GM12878 (cell line): ENCODE measurements around the gene SASH1. TPM values are rescaled to one million over a fixed set of nuclear protein-coding genes. Genes with fewer than 3 reads are reported as not detected.

ENCODE experiments used
- ATAC-seq: fragments of 200-7000 bp; cut with Tn5 transposase; 3 replicates; pipeline ENCODE4 v1.9.1; 2020; ENCODE audit warnings: mild to moderate bottlenecking, moderate library complexity
- BruUV-seq: library from RNA; stranded (reverse); fragments of 400-500 nt; replicated peaks from 2 replicates; lab custom pipeline; 2021; lab: Mats Ljungman, UMichigan
- CTCF ChIA-PET: fragments of 300-600 bp; sonication (Branson Sonifier 250); formaldehyde crosslinking; extraction: SDS; loops from one replicate; lab custom pipeline; 2021; ENCODE audit warnings: inconsistent platforms; lab: Yijun Ruan, JAX
- POLR2A ChIA-PET: fragments of 350-600 bp; formaldehyde crosslinking; extraction: SDS; loops from one replicate; lab custom pipeline; 2021; ENCODE audit warnings: inconsistent platforms; lab: Charles Lee
- RAD21 ChIA-PET: fragments of 300-600 bp; sonication (Branson Sonifier 250); formaldehyde crosslinking; loops from one replicate; lab custom pipeline; 2023; ENCODE audit warnings: antibody characterized with exemption; ENCODE audit not compliant: unreplicated experiment; lab: Charles Lee
- SMC1A ChIA-PET: fragments of 300-600 bp; sonication (Branson Sonifier 250); formaldehyde crosslinking; loops from one replicate; lab custom pipeline; 2023; ENCODE audit not compliant: unreplicated experiment, uncharacterized antibody; lab: Charles Lee
- DNase-seq: peaks from one replicate; pipeline ENCODE4 v3.0.0-alpha.2; 2011; ENCODE audit warnings: low read depth, low spot score
- FAIRE-seq: peaks from 3 replicates; lab custom pipeline; 2011; peaks lifted over from hg19 to GRCh38; lab: Jason Lieb, UNC
- H2AFZ ChIP-seq: 2 replicates; pipeline ENCODE4 v1.6.0; 2011; ENCODE audit warnings: low read depth, low read length, control low read depth; ENCODE audit not compliant: control insufficient read depth
- H3K27ac ChIP-seq: 2 replicates; pipeline ENCODE4 v1.5.1; 2011; ENCODE audit warnings: control low read depth; ENCODE audit not compliant: control insufficient read depth, insufficient read depth
- H3K27me3 ChIP-seq, 2 experiments: replicated peaks in 1 of 2; 2 replicates each; pipeline versions ENCODE4 v1.6.0 to v1.6.1; 2011; ENCODE audit warnings: low read length in 1 of 2; ENCODE audit not compliant: control insufficient read depth in 2 of 2, insufficient read depth in 2 of 2
- H3K36me3 ChIP-seq, 2 experiments: 2 replicates each; pipeline ENCODE4 v1.5.1; 2011; ENCODE audit warnings: low read length in 1 of 2; ENCODE audit not compliant: control insufficient read depth in 2 of 2, insufficient read depth in 2 of 2
- H3K4me1 ChIP-seq: 2 replicates; pipeline ENCODE4 v1.6.1; 2011; ENCODE audit warnings: mild to moderate bottlenecking, low read length, moderate library complexity, mixed read lengths; ENCODE audit not compliant: control insufficient read depth, insufficient read depth
- H3K4me2 ChIP-seq: 2 replicates; pipeline ENCODE4 v1.6.0; 2011; ENCODE audit warnings: control low read depth; ENCODE audit not compliant: control insufficient read depth, insufficient read depth
- H3K4me3 ChIP-seq: fragments of 200-600 bp; sonication (generic); 2 replicates; pipeline ENCODE4 v1.5.1; 2016
- H3K79me2 ChIP-seq: 2 replicates; pipeline ENCODE4 v1.6.0; 2011; ENCODE audit warnings: low read length; ENCODE audit not compliant: control insufficient read depth, insufficient read depth
- H3K9ac ChIP-seq: 2 replicates; pipeline ENCODE4 v1.8.0; 2011; ENCODE audit warnings: low read length, control low read depth, mixed read lengths; ENCODE audit not compliant: control insufficient read depth, insufficient read depth
- H3K9me3 ChIP-seq: replicated peaks from 3 replicates; pipeline ENCODE4 v1.5.1; 2011; ENCODE audit warnings: mild to moderate bottlenecking, low read length; ENCODE audit not compliant: control insufficient read depth, insufficient read depth
- H4K20me1 ChIP-seq: 2 replicates; pipeline ENCODE4 v1.6.0; 2011; ENCODE audit not compliant: control insufficient read depth, insufficient read depth
- ATF7 ChIP-seq: fragments of 450-650 bp; IDR thresholded peaks from 2 replicates; pipeline ENCODE4 v1.6.1; 2016; ENCODE audit warnings: low read depth, mild to moderate bottlenecking
- CREB1 ChIP-seq: IDR thresholded peaks from 2 replicates; pipeline ENCODE4 v1.6.1; 2012; ENCODE audit warnings: low read depth, mild to moderate bottlenecking, inconsistent platforms
- MEF2B ChIP-seq: fragments of 450-650 bp; IDR thresholded peaks from 2 replicates; pipeline ENCODE4 v1.6.1; 2018; ENCODE audit warnings: mild to moderate bottlenecking, moderate library complexity; ENCODE audit not compliant: partially characterized antibody, poor library complexity, severe bottlenecking
- MYB ChIP-seq: fragments of 150-350 bp; IDR thresholded peaks from 2 replicates; pipeline ENCODE4 v1.6.1; 2014; ENCODE audit warnings: mild to moderate bottlenecking, low read depth, low read length, borderline replicate concordance
- POU2F2 ChIP-seq: IDR thresholded peaks from 3 replicates; pipeline ENCODE4 v1.6.1; 2011; ENCODE audit warnings: low read depth, mild to moderate bottlenecking, low read length, borderline replicate concordance
- RFX5 ChIP-seq: IDR thresholded peaks from 2 replicates; pipeline ENCODE4 v1.6.1; 2011; ENCODE audit warnings: low read depth, low read length, improper control_type of control experiment
- SIX5 ChIP-seq: IDR thresholded peaks from 2 replicates; pipeline ENCODE4 v1.6.1; 2011; ENCODE audit warnings: mild to moderate bottlenecking, low read depth, low read length, moderate library complexity; ENCODE audit not compliant: severe bottlenecking
- WGBS: methylation state at CpG from one replicate; pipeline ENCODE4 v1.1.6; 2016; ENCODE audit warnings: low lambda C conversion rate; ENCODE audit not compliant: insufficient replicate concordance, insufficient coverage; ENCODE audit errors: missing lambda C conversion rate; 5-methylcytosine and 5-hydroxymethylcytosine counted together
- in situ Hi-C: fragments of 300-500 bp; cut with MboI; formaldehyde crosslinking; loops from 9 replicates; pipeline ENCODE4 v1.14.3; 2018; ENCODE audit warnings: mixed read lengths
- intact Hi-C: fragments of 100-400 bp; cut with micrococcal nuclease; formaldehyde crosslinking; loops from one replicate; pipeline ENCODE4 v1.14.2; 2022; ENCODE audit not compliant: unreplicated experiment
- polyA plus RNA-seq, 11 experiments: library from polyadenylated mRNA; depleted of rRNA in 4 of 11; unstranded in 6 of 11; stranded (reverse) in 5 of 11; fragments of >200 nt; fragmentation: Nextera tagmentation in 4 of 11; fragmentation: Illumina TruSeq in 1 of 11; extraction: Ambion mirVana in 4 of 11; extraction: Trizol in 1 of 11; gene quantifications; 1 replicate in 1 of 11; 2 replicates in 10 of 11; pipeline versions ENCODE4 v1.2.1 to v1.2.3, GENCODE V29; 2011 to 2016; ENCODE audit warnings: inconsistent platforms in 2 of 11, missing spikeins in 2 of 11, low read depth in 1 of 11
- total RNA-seq, 4 experiments: library from RNA; depleted of rRNA in 3 of 4; stranded (reverse); fragments of >200 nt in 3 of 4; fragmentation: Illumina TruSeq in 1 of 4; extraction: Trizol in 1 of 4; gene quantifications; 2 replicates each; pipeline versions ENCODE4 v1.2.1 to v1.2.3, GENCODE V29; 2013 to 2021
- TF ChIP-seq, protein P1 (sequence below): fragments of 450-650 bp; IDR thresholded peaks from 2 replicates; pipeline ENCODE4 v1.6.1; 2017; ENCODE audit warnings: mild to moderate bottlenecking, moderate library complexity

Gene SASH1
- total and polyA plus RNA-seq, 10 of the 15 experiments (the other 5 are each of a cell fraction or from before 2014, with no cell fraction given) = 0.01 to 0.73 (median 0.14) TPM; not detected in 4

DNA sequence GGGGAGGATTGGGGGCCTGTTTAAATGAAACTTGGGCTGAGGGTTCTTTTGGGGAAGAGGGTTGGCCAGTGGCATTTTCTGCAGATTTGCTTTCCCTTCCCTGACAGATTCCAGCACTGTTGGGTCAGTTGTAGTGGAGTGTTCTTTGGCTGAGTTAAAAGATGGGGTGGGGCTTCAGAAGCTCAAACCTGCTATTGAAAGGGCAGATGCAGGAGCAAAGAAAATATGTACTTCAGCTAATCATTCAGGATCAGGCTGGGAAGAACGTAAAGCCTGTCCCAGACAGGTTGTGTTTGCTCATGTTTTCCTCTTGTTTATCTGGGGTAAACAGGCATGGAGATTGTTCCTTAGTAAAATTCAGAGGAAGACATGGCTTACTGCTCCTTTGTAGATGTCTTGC is 2.5 kb downstream of the SASH1 start (continued):
- TF ChIP-seq, protein P1, sequence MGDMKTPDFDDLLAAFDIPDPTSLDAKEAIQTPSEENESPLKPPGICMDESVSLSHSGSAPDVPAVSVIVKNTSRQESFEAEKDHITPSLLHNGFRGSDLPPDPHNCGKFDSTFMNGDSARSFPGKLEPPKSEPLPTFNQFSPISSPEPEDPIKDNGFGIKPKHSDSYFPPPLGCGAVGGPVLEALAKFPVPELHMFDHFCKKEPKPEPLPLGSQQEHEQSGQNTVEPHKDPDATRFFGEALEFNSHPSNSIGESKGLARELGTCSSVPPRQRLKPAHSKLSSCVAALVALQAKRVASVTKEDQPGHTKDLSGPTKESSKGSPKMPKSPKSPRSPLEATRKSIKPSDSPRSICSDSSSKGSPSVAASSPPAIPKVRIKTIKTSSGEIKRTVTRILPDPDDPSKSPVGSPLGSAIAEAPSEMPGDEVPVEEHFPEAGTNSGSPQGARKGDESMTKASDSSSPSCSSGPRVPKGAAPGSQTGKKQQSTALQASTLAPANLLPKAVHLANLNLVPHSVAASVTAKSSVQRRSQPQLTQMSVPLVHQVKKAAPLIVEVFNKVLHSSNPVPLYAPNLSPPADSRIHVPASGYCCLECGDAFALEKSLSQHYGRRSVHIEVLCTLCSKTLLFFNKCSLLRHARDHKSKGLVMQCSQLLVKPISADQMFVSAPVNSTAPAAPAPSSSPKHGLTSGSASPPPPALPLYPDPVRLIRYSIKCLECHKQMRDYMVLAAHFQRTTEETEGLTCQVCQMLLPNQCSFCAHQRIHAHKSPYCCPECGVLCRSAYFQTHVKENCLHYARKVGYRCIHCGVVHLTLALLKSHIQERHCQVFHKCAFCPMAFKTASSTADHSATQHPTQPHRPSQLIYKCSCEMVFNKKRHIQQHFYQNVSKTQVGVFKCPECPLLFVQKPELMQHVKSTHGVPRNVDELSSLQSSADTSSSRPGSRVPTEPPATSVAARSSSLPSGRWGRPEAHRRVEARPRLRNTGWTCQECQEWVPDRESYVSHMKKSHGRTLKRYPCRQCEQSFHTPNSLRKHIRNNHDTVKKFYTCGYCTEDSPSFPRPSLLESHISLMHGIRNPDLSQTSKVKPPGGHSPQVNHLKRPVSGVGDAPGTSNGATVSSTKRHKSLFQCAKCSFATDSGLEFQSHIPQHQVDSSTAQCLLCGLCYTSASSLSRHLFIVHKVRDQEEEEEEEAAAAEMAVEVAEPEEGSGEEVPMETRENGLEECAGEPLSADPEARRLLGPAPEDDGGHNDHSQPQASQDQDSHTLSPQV = no peak
- no peak for TF ChIP-seq RFX5

DNA sequence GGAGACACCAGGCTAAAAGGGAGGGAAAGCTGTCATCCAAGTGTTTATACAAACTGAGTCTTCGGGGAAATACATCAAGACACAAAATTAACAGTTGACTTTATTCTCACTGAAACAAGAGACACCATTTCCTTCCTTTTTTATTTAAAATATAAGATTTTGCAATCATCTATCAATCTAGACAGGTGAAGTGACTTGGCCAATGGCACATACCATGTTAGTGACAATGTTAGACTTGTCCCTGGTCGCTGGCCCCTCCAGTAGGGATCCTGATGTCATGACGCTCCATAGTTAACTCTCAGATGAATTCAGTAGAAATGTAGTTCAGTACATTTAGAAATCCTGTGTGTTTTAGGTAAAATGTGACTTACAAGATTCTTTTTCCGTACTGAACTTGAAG is 2.9 kb downstream of the SASH1 start:
- Histone ChIP-seq H3K27ac (no peak overlapping the region), H4K20me1 (no peaks in the 10 kb centered on the region), H3K27me3 (peaks cover 0 to 15% of the 10 kb centered on the region in 2 experiments; a peak in 3 of 4 replicates), H3K36me3 (no peaks in the 10 kb centered on the region), H2AFZ (no peak overlapping the region), H3K4me2 (no peak overlapping the region), H3K79me2 (no peaks in the 10 kb centered on the region), H3K9me3 (no peaks in the 10 kb centered on the region), H3K4me1 (no peaks in the 10 kb centered on the region), H3K9ac (no peak overlapping the region), H3K4me3 (no peak overlapping the region)
- in situ Hi-C loops (no loop called here), intact Hi-C loops (no loop called here)
- SMC1A ChIA-PET = no interaction called here
- no peak for TF ChIP-seq MYB
- TF ChIP-seq MEF2B = no peak
- TF ChIP-seq POU2F2 = no peak
- no peak for TF ChIP-seq CREB1
- no peak for TF ChIP-seq SIX5
- no peak for TF ChIP-seq ATF7
- RAD21 ChIA-PET = no interaction called here
- POLR2A ChIA-PET = no interaction called here
- CTCF ChIA-PET = interaction anchor here (1.0 kb wide), 1 partner anchor 165 kb away, joined by 3 read pairs; no protein-coding TSS in a partner anchor
- no peak for DNase-seq
- 0% methylated on average over 4 of the region's 4 CpGs for WGBS
- FAIRE-seq = no peak
- BruUV-seq = no TSS peak
- ATAC-seq = no peak
